DND-41 (cell line): ENCODE measurements around the gene COL20A1.
"Not testable (repeated sequence)": the region's sequence is repeated elsewhere in the genome, so short reads cannot be mapped to it uniquely, and the experiment has no call there.

Experiments used
- CTCF ChIP-seq: IDR thresholded peaks from 2 replicates; pipeline ENCODE4 v1.5.1; 2012; ENCODE audit warnings: borderline replicate concordance, low read length, moderate library complexity, mild to moderate bottlenecking; ENCODE audit not compliant: poor library complexity, severe bottlenecking; ENCODE audit errors: extremely low read depth
- EZH2 ChIP-seq: IDR thresholded peaks from 3 replicates; pipeline ENCODE4 v1.6.1; 2012; ENCODE audit warnings: borderline replicate concordance, low read depth, mild to moderate bottlenecking, moderate library complexity, low read length, inconsistent platforms; ENCODE audit not compliant: severe bottlenecking

GRCh38 chr20:63251350-63251749, 41.6 kb upstream of the COL20A1 start:
- TF ChIP-seq CTCF, EZH2: not testable (repeated sequence)
